ENCODE results near the gene SECTM1. TPM values are rescaled to one million over a fixed set of nuclear protein-coding genes. Genes with fewer than 3 reads are reported as not detected.
A peak's percentile ranks its signal among the peaks of the same experiment; 100 is the strongest.

The SECTM1 gene
- total RNA-seq, 2 donors from 2014 or later: 29.1 to 76.3 TPM

DNA sequence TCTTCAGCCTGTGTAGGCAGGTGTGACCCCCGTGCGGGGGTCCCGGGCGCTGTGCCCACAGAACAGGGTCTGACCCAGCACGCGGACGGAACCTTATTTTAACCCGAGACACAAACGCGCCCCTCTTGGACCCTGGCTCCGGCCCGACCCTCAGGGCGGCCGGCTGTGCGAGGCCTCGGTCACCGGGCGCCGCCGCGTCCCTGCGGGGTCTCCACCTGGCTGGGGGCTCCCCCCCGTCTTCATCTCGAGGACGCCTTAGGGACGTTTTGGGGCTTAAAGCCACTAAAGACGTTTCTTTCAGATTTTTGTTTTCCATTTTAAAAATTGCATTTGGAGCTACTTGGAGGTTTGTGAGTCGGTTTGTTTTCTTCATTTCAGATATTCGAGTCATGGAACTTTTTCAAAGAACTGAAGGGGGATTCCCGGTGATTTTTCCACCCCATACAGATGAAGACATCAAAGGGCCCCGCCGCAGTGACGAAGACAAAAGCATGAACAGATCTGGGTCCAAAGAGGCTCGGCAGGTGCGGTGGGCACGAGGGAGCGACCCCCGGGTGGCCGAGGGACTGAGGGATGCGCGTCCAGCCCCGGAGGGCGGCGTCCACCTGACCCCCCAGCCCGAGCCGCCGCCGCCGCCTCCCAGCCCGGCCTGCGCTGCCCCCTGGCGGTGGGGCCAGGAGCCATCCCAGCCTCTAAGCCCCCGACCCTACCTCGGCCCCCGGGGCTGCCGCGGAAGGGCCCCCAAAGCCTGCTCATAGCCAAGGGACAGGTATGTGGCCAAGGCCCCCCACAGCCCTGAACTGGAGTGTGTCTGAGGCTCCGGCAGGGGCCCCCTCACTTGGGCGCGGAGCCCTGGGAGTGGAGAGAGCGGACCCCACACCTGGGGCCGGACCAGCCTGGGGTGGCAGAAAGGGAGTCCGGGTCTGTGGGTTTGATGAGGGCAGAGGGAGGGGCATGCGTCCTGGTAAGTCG is 12.3 kb downstream of the SECTM1 start:
- Histone ChIP-seq H3K27ac (no peak overlapping the region), H3K27me3 (no peaks in the 10 kb centered on the region), H3K36me3 (no peaks in the 10 kb centered on the region), H3K9me3 (no peaks in the 10 kb centered on the region), H3K4me3 (peak overlapping the region; percentile 5), H3K4me1 (peaks cover 10% of the 10 kb centered on the region), H3K9ac (ENCODE audit: low read depth in 2 of 2, low read length in 2 of 2) (peak overlapping the region in 1 of 2 donors; percentile 6)
- intact Hi-C loops (cut with DNase I): loop anchor here (2.0 to 10.0 kb wide), 2 partner anchors 84 to 286 kb away; partner anchors contain the start of genes DCXR and RAC3
- TF ChIP-seq, protein P1, sequence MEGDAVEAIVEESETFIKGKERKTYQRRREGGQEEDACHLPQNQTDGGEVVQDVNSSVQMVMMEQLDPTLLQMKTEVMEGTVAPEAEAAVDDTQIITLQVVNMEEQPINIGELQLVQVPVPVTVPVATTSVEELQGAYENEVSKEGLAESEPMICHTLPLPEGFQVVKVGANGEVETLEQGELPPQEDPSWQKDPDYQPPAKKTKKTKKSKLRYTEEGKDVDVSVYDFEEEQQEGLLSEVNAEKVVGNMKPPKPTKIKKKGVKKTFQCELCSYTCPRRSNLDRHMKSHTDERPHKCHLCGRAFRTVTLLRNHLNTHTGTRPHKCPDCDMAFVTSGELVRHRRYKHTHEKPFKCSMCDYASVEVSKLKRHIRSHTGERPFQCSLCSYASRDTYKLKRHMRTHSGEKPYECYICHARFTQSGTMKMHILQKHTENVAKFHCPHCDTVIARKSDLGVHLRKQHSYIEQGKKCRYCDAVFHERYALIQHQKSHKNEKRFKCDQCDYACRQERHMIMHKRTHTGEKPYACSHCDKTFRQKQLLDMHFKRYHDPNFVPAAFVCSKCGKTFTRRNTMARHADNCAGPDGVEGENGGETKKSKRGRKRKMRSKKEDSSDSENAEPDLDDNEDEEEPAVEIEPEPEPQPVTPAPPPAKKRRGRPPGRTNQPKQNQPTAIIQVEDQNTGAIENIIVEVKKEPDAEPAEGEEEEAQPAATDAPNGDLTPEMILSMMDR (IDR thresholded peaks at IDR 0.05): peak; percentile 89
- no peak for DNase-seq

DNA sequence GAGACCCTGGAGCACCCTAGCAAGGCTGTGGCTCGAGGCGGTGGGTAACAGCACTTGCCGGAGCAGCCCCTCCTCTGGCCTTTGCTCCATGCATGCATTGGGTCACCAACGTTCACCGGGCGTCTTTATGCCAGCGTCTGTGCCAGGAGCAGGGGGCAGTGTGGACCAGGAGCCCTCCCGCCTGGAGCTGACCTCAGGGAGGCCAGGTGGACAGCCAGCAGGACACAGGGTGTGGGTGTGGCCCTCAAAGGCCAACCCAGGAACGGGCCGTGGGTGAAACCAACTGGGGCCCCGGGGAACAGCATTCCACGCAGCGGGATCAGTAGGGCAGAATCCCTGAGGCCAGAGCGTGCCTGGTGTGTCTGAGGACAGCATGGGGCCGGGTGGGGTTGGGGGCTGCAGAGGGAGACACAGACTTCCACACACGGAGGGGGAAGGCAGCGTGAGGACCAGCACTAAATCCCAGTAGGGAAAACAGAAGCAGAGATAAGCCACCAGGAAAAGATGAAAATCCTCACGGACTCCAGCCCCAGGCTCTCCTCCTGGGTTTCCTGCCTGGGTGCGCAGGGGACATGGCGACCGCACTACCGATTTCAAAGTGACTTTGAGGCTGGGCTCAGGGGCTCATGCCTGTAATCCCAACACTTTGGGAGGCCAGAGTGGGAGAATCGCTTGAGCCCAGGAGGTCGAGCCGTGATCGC is 13.3 kb downstream of the SECTM1 start:
- H3K4me1 ChIP-seq: peaks cover 10% of the 10 kb centered on the region
- no peaks in the 10 kb centered on the region for H3K36me3 ChIP-seq
- no peak overlapping the region for H3K4me3 ChIP-seq
- H3K9me3 ChIP-seq: no peaks in the 10 kb centered on the region
- peak overlapping the region in 1 of 2 donors; percentile 6 for H3K9ac ChIP-seq (ENCODE audit: low read depth in 2 of 2, low read length in 2 of 2)
- no peak for DNase-seq
- H3K27ac ChIP-seq: no peak overlapping the region
- H3K27me3 ChIP-seq: no peaks in the 10 kb centered on the region
- TF ChIP-seq, protein P1 (IDR thresholded peaks at IDR 0.05): no peak
- intact Hi-C loops (cut with DNase I): loop anchor here (2.0 to 10.0 kb wide), 2 partner anchors 83 to 285 kb away; partner anchors contain the start of genes DCXR and RAC3

DNA sequence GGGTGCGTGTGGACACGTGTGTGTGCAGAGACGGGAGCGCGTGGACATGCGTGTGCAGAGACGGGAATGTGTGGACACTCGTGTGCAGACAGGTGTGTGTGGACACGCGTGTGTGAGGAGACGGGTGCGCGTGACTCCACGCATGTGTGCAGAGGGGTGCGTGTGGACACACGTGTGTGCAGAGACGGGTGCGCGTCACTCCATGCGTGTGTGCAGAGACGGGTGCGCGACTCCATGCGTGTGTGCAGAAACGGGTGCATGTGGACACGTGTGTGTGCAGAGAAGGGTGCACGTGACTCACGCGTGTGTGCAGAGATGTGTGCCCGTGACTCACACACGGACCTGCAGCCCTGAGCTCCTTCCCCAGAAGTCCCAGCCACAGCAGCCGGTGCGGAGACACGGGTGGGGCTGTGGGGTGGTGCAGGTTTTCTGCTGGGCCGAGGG is 13.9 kb downstream of the SECTM1 start:
- no peak overlapping the region for H3K9ac ChIP-seq (ENCODE audit: low read depth in 2 of 2, low read length in 2 of 2)
- H3K4me1 ChIP-seq: peaks cover 5% of the 10 kb centered on the region
- H3K27ac ChIP-seq: no peak overlapping the region
- TF ChIP-seq, protein P1 (IDR thresholded peaks at IDR 0.05): no peak
- H3K36me3 ChIP-seq: no peaks in the 10 kb centered on the region
- DNase-seq: no peak
- intact Hi-C loops (cut with DNase I): loop anchor here (2.0 to 10.0 kb wide), 2 partner anchors 83 to 285 kb away; partner anchors contain the start of genes DCXR and RAC3
- H3K4me3 ChIP-seq: no peak overlapping the region
- H3K9me3 ChIP-seq: no peaks in the 10 kb centered on the region
- no peaks in the 10 kb centered on the region for H3K27me3 ChIP-seq

DNA sequence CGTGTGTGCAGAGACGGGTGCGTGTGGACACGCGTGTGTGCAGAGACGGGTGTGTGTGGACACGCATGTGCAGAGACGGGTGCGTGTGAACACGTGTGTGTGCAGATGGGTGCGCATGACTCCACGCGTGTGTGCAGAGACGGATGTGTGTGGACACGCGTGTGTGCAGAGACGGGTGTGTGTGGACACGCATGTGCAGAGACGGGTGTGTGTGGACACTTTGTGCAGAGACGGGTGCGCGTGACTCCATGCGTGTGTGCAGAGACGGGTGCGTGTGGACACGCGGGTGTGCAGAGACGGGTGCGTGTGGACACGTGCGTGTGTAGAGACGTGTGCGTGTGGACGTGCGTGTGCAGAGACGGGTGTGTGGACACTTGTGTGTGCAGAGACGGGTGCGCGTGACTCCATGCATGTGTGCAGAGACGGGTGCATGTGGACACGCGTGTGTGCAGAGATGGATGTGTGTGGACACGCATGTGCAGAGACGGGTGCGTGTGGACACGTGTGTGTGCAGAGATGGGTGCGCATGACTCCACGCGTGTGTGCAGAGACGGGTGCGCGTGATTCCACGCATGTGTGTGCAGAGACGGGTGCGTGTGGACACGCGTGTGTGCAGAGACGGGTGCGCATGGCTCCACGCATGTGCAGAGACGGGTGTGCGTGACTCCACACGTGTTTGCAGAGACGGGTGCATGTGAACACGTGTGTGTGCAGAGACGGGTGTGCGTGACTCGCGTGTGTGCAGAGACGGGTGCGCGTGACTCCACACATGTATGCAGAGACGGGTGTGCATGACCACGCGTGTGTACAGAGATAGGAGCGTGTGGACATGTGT is 14.6 kb downstream of the SECTM1 start:
- no peak overlapping the region for H3K4me3 ChIP-seq
- H3K36me3 ChIP-seq: no peaks in the 10 kb centered on the region
- intact Hi-C loops (cut with DNase I): no loop called here
- H3K27ac ChIP-seq: no peak overlapping the region
- DNase-seq: no peak
- peaks cover 2% of the 10 kb centered on the region for H3K27me3 ChIP-seq
- TF ChIP-seq, protein P1 (IDR thresholded peaks at IDR 0.05): no peak
- peaks cover 5% of the 10 kb centered on the region for H3K4me1 ChIP-seq
- no peak overlapping the region for H3K9ac ChIP-seq (ENCODE audit: low read depth in 2 of 2, low read length in 2 of 2)
- no peaks in the 10 kb centered on the region for H3K9me3 ChIP-seq

DNA sequence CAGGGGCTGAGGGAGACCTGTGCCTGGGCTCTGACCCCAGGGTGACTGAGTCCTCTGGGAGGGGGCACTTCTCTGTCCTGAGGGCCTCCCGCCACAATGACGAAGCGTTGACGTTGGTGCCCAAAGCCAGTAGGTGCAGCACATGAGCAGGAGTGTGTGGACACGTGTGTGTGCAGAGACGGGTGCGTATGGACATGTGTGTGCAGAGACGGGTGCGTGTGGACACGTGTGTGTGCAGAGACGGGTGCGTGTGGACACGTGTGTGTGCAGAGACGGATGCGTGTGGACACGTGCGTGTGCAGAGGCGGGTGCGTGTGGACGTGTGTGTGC is 15.4 kb downstream of the SECTM1 start:
- Histone ChIP-seq H3K27me3 (peaks cover 6% of the 10 kb centered on the region), H3K4me3 (no peak overlapping the region), H3K9ac (ENCODE audit: low read depth in 2 of 2, low read length in 2 of 2) (no peak overlapping the region), H3K4me1 (peaks cover 5% of the 10 kb centered on the region), H3K9me3 (no peaks in the 10 kb centered on the region), H3K27ac (no peak overlapping the region), H3K36me3 (no peaks in the 10 kb centered on the region)
- intact Hi-C loops (cut with DNase I): no loop called here
- TF ChIP-seq, protein P1 (IDR thresholded peaks at IDR 0.05): no peak
- no peak for DNase-seq

Measured in colonic mucosa (tissue), 4 donors.